Central memory CD4-positive, alpha-beta T cell (primary cell): ENCODE results near the gene BANP.
"Not testable (repeated sequence)": the region's sequence is repeated elsewhere in the genome, so short reads cannot be mapped to it uniquely, and the experiment has no call there.

Experiments used
- DNase-seq: peaks from one replicate; pipeline ENCODE4 v3.0.0; 2022

The BANP gene

GRCh38 chr16:88106566-88106965 lies 155.3 kb downstream of the BANP start:
- DNase-seq = not testable (repeated sequence)

- DNase-seq = no peak
Measured at GRCh38 chr16:88108762-88109161, 157.5 kb downstream of the BANP start.

GRCh38 chr16:88109726-88110621 lies 158.7 kb downstream of the BANP start:
- DNase-seq = not testable (repeated sequence)

- DNase-seq = peak; percentile 3
Measured at GRCh38 chr16:88110875-88111494, 159.8 kb downstream of the BANP start.

GRCh38 chr16:88111976-88112375 lies 160.7 kb downstream of the BANP start:
- DNase-seq = not testable (repeated sequence)

- DNase-seq = no peak
Measured at GRCh38 chr16:88113545-88114045, 162.4 kb downstream of the BANP start.

- not testable (repeated sequence) for DNase-seq
Measured at GRCh38 chr16:88114541-88115228, 163.5 kb downstream of the BANP start.

- DNase-seq = no peak
Measured at GRCh38 chr16:88116121-88116520, 164.9 kb downstream of the BANP start.

- DNase-seq = no peak
Measured at GRCh38 chr16:88117476-88117868, 166.2 kb downstream of the BANP start.

GRCh38 chr16:88118376-88118775 lies 167.1 kb downstream of the BANP start:
- no peak for DNase-seq

GRCh38 chr16:88118852-88119741 lies 167.9 kb downstream of the BANP start:
- not testable (repeated sequence) for DNase-seq

- DNase-seq = not testable (repeated sequence)
Measured at GRCh38 chr16:88119881-88120751, 168.9 kb downstream of the BANP start.

GRCh38 chr16:88120812-88121211 lies 169.6 kb downstream of the BANP start:
- DNase-seq = no peak

GRCh38 chr16:88121391-88121790 lies 170.2 kb downstream of the BANP start:
- not testable (repeated sequence) for DNase-seq

GRCh38 chr16:88121886-88122580 lies 170.8 kb downstream of the BANP start:
- DNase-seq = no peak
